Stimulated activated CD4-positive, alpha-beta T cell treated with anti-CD3 and anti-CD28 coated beads, TNF-alpha, amount 100 ng/mL, for 48 hours (primary cell): ENCODE data around the gene DNAJC6.
"Not testable (repeated sequence)": the region's sequence is repeated elsewhere in the genome, so short reads cannot be mapped to it uniquely, and the experiment has no call there.

ENCODE experiments used
- DNase-seq, 3 donors: peaks; one replicate each; pipeline ENCODE4 v3.0.0-alpha.2; 2020; ENCODE audit warnings: low read depth in 3 of 3

Gene DNAJC6

GRCh38 chr1:65309304-65310077 lies at the start of gene DNAJC6:
Gene DNAJC6 (plus strand): TSS chr1:65309543. CDS start chr1:65309746, 203 bp downstream.
- peak; percentile 8 to 45 (median 15) for DNase-seq

- no peak for DNase-seq
These were observed 49.5 kb upstream of the DNAJC6 start for GRCh38 chr1:65259816-65260215.

- no peak for DNase-seq
These were observed 48.4 kb upstream of the DNAJC6 start for GRCh38 chr1:65260851-65261473.

GRCh38 chr1:65263286-65263685 lies 46.1 kb upstream of the DNAJC6 start:
- no peak for DNase-seq

- DNase-seq: no peak
These were observed 45.0 kb upstream of the DNAJC6 start for GRCh38 chr1:65264197-65264929.

- DNase-seq: no peak
These were observed 44.1 kb upstream of the DNAJC6 start for GRCh38 chr1:65265296-65265650.

- DNase-seq: no peak
These were observed 43.5 kb upstream of the DNAJC6 start for GRCh38 chr1:65265651-65266351.

- DNase-seq: no peak
These were observed 42.9 kb upstream of the DNAJC6 start for GRCh38 chr1:65266476-65266875.

- DNase-seq: no peak
These were observed 42.1 kb upstream of the DNAJC6 start for GRCh38 chr1:65267271-65267670.

GRCh38 chr1:65267683-65268082 lies 41.7 kb upstream of the DNAJC6 start:
- DNase-seq: no peak

- no peak for DNase-seq
These were observed 39.7 kb upstream of the DNAJC6 start for GRCh38 chr1:65269612-65270011.

GRCh38 chr1:65276197-65276939 lies 33.0 kb upstream of the DNAJC6 start:
- no peak for DNase-seq

GRCh38 chr1:65277605-65278347 lies 31.6 kb upstream of the DNAJC6 start:
- DNase-seq: no peak

- no peak for DNase-seq
These were observed 30.8 kb upstream of the DNAJC6 start for GRCh38 chr1:65278376-65279069.

- DNase-seq: no peak
These were observed 30.1 kb upstream of the DNAJC6 start for GRCh38 chr1:65279070-65279779.

GRCh38 chr1:65281846-65282245 lies 27.5 kb upstream of the DNAJC6 start:
- DNase-seq: no peak

GRCh38 chr1:65284229-65284628 lies 25.1 kb upstream of the DNAJC6 start:
- DNase-seq: no peak

- no peak for DNase-seq
These were observed 19.9 kb upstream of the DNAJC6 start for GRCh38 chr1:65289449-65289848.

GRCh38 chr1:65291818-65292217 lies 17.5 kb upstream of the DNAJC6 start:
- not testable (repeated sequence) for DNase-seq
